Measurements from ENCODE around the gene B4GALT5. TPM values are rescaled to one million over a fixed set of nuclear protein-coding genes. Genes with fewer than 3 reads are reported as not detected.

Gene B4GALT5
- total RNA-seq, 4 donors from 2014 or later: 13.5 to 59.0 (median 25.0) TPM

DNA sequence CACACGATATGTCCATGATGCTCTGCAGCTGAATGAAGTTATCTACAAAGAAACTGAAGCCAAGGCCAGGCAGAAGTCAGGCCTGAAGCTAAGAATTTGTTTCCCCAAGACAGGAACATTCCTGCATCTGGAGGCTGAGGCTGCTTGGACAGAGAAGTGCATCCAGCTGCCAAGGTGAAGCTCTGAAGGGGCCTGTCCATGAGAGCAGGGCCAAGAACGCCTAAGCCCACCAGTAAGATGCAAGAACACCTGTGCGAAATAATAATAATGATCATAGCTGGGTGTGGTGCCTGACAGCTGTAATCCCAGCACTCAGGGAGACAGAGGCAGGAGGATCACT lies 37.7 kb upstream of the B4GALT5 start:
- Histone ChIP-seq H3K36me3 (no peaks in the 10 kb centered on the region), H3K9me3 (no peaks in the 10 kb centered on the region), H3K4me3 (no peak overlapping the region), H3K27me3 (no peaks in the 10 kb centered on the region), H3K27ac (peak overlapping the region; percentile 44 to 56), H3K4me1 (peaks cover 0 to 7% of the 10 kb centered on the region in 2 donors)
- TF ChIP-seq, protein P1, sequence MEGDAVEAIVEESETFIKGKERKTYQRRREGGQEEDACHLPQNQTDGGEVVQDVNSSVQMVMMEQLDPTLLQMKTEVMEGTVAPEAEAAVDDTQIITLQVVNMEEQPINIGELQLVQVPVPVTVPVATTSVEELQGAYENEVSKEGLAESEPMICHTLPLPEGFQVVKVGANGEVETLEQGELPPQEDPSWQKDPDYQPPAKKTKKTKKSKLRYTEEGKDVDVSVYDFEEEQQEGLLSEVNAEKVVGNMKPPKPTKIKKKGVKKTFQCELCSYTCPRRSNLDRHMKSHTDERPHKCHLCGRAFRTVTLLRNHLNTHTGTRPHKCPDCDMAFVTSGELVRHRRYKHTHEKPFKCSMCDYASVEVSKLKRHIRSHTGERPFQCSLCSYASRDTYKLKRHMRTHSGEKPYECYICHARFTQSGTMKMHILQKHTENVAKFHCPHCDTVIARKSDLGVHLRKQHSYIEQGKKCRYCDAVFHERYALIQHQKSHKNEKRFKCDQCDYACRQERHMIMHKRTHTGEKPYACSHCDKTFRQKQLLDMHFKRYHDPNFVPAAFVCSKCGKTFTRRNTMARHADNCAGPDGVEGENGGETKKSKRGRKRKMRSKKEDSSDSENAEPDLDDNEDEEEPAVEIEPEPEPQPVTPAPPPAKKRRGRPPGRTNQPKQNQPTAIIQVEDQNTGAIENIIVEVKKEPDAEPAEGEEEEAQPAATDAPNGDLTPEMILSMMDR (IDR thresholded peaks at IDR 0.05): no peak
- TF ChIP-seq POLR2A (IDR thresholded peaks at IDR 0.05): no peak
- DNase-seq: peak in 1 of 2 donors; percentile 45
- intact Hi-C loops (cut with DNase I; ENCODE audit: low total_unique reads): no loop called here

DNA sequence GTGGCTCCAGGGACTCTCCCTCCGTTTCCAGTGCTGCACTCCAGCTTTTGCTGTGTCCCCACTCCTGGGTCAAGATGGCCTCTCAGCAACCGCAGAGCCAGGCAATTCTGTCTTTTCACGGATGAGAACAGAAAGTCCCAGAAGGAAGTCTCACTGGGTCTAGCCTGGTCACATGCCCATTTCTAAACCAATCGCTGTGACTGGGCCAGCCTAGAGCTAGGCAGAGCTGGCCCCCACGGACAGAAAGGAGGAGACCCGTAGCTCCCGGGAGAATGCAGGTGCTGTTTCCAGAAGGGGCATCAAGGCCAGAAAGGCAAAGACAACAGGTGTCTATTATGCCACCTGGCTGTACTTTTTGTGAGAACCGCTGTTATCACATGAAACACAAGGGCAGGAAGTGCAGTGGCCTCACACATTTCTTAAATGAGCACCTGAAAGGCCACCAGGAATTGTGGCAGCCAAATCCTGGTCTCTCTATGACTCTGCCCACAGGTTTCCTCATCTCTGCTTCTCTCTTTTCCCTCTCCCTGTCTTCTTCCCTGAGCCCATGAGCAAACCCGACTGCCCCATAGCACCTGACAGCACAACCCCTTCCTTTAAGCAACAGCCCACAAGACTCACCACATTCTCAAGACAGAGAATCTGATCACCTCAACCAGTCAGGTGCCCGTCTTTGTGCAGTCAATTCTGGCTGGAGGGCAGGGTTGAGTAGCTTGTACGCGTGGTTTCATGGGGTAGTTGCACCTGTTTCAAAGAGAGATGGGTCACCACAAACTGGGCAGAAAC lies 37.1 kb upstream of the B4GALT5 start:
- H3K4me1 ChIP-seq: peaks cover 0 to 7% of the 10 kb centered on the region in 2 donors
- H3K9me3 ChIP-seq: no peaks in the 10 kb centered on the region
- TF ChIP-seq POLR2A (IDR thresholded peaks at IDR 0.05): no peak
- TF ChIP-seq, protein P1 (IDR thresholded peaks at IDR 0.05): no peak
- H3K27ac ChIP-seq: peak overlapping the region; percentile 44 to 56
- no peaks in the 10 kb centered on the region for H3K36me3 ChIP-seq
- intact Hi-C loops (cut with DNase I; ENCODE audit: low total_unique reads): no loop called here
- DNase-seq: peak in 1 of 2 donors; percentile 23
- no peak overlapping the region for H3K4me3 ChIP-seq
- H3K27me3 ChIP-seq: no peaks in the 10 kb centered on the region

DNA sequence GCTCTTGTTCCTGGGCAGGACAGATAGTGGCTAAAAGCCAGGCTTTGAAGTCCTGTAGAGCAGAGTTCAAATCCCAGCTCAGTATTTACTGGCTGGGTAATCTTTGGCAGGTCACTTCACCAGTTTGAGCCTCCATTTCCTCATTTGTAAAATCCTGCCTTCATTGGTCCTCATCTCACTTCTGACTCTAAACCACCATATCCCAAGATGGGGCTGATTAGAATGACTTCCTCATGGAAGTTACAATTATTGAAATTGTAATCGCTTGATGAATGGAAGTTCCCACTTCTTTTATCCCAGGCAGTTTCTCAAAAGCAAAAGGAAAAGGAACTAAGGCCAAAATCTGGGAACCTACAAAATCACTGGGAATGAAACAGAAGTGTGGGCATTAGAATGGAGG lies 35.9 kb upstream of the B4GALT5 start:
- H3K4me3 ChIP-seq: no peak overlapping the region
- H3K27ac ChIP-seq: peak overlapping the region in 1 of 2 donors; percentile 56
- DNase-seq: no peak
- no peaks in the 10 kb centered on the region for H3K36me3 ChIP-seq
- TF ChIP-seq, protein P1 (IDR thresholded peaks at IDR 0.05): no peak
- TF ChIP-seq POLR2A (IDR thresholded peaks at IDR 0.05): no peak
- peaks cover 0 to 7% of the 10 kb centered on the region in 2 donors for H3K4me1 ChIP-seq
- intact Hi-C loops (cut with DNase I; ENCODE audit: low total_unique reads): no loop called here
- H3K9me3 ChIP-seq: no peaks in the 10 kb centered on the region
- no peaks in the 10 kb centered on the region for H3K27me3 ChIP-seq

DNA sequence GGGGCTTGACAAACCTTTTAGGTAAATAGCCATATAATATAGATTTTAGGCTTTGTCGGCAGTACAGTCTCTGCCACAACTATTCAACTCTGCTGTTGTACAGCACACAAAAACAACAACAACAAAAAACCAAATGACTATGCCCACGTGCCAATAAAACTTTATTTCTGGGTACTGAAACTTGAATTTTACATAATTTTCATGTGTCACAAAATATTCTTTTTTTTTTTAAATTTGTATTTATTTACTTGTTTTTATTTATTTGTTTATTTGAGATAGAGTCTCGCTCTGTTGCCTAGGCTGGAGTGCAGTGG lies 34.8 kb upstream of the B4GALT5 start:
- intact Hi-C loops (cut with DNase I; ENCODE audit: low total_unique reads): no loop called here
- Histone ChIP-seq H3K27ac (peak overlapping the region; percentile 67 to 76), H3K9me3 (no peaks in the 10 kb centered on the region), H3K4me1 (peaks cover 0 to 7% of the 10 kb centered on the region in 2 donors), H3K36me3 (no peaks in the 10 kb centered on the region), H3K4me3 (no peak overlapping the region), H3K27me3 (no peaks in the 10 kb centered on the region)
- no peak for DNase-seq
- TF ChIP-seq, protein P1 (IDR thresholded peaks at IDR 0.05): no peak

DNA sequence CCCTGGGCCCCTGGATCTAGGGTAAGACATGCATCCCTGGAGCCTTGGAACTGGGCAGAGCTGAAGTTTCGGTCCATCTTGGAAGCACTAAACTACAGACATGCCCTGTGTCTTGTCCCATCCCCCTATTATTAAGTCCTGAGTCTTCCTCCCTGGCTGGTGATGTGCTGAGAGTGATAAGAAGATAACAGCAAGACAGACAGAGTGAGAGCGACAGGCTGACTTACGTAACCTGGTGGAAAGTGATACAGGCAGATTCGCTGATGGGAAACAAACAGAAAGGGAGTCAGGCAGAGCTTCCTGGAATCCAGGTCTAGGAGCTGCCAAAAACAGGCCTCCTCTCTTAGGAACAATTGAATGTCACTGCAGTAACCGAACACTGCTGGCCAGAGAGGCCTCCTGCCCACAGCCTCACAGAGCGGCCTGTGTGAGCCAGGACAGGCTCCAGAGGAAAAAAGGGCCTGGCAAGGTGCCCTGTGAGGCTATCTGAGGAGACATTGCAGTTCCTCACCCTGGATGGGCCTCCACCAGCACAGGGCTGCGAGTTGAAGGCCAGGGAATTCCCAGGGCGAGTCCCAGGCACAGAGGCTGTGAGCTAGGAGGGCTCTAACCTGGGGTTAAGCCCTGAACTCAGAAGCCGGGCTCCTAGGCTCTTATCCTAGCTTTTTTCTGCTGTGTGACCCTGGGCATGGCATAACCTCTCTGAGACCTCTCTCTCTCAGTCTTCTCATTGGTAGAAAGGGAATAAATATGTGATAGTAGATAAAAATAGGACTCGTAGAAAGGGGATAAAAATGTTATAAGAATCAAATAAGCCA lies 34.2 kb upstream of the B4GALT5 start:
- Histone ChIP-seq H3K4me1 (peaks cover 0 to 7% of the 10 kb centered on the region in 2 donors), H3K36me3 (no peaks in the 10 kb centered on the region), H3K27me3 (no peaks in the 10 kb centered on the region), H3K9me3 (no peaks in the 10 kb centered on the region), H3K4me3 (no peak overlapping the region), H3K27ac (peak overlapping the region; percentile 67 to 76)
- intact Hi-C loops (cut with DNase I; ENCODE audit: low total_unique reads): no loop called here
- DNase-seq: peak; percentile 87 to 89
- no peak for TF ChIP-seq POLR2A (IDR thresholded peaks at IDR 0.05)
- TF ChIP-seq, protein P1 (IDR thresholded peaks at IDR 0.05): peak in 1 of 4 experiments; percentile 5
